GM08714 (cell line): ENCODE results near the gene LINC00237.

Experiments used
- H3K4me3 ChIP-seq: fragments of 200-500 bp; sonication (Bioruptor generic); 2 replicates; pipeline ENCODE4 v1.5.1; 2014; ENCODE audit warnings: mild to moderate bottlenecking, low read length, inconsistent platforms
- ZNF274 ChIP-seq: IDR thresholded peaks from 2 replicates; pipeline ENCODE4 v1.6.1; 2012; ENCODE audit warnings: mild to moderate bottlenecking, low read depth, low read length

LINC00237 gene

GRCh38 chr20:21133917-21134622 is 27.9 kb upstream of the LINC00237 start:
- H3K4me3 ChIP-seq: no peak overlapping the region
- no peak for TF ChIP-seq ZNF274

DNA sequence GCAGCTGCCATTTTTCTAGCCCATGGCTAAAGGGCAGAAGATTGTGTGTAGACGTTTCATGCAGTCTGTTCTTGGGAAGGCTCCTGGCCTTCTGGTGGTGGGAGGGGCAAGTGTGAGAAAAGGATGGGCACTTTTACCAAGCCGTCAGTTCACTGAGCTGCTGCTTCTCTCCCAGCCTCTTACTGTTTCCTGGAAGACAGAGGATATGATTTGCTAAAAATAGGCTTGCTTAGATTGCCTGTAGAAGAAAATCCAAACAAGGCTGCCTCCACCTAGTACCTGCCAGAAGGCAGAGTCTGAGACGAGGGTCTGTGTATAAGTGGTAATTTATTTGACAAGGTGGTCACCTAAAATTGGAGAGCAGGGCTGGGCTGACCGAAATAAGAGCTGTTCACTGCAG is 27.2 kb upstream of the LINC00237 start:
- H3K4me3 ChIP-seq: no peak overlapping the region
- no peak for TF ChIP-seq ZNF274

- no peak for TF ChIP-seq ZNF274
- H3K4me3 ChIP-seq: no peak overlapping the region
Observed at GRCh38 chr20:21129861-21130260, 23.7 kb upstream of the LINC00237 start.

- TF ChIP-seq ZNF274: no peak
- no peak overlapping the region for H3K4me3 ChIP-seq
Observed at GRCh38 chr20:21127201-21127981, 21.2 kb upstream of the LINC00237 start.

DNA sequence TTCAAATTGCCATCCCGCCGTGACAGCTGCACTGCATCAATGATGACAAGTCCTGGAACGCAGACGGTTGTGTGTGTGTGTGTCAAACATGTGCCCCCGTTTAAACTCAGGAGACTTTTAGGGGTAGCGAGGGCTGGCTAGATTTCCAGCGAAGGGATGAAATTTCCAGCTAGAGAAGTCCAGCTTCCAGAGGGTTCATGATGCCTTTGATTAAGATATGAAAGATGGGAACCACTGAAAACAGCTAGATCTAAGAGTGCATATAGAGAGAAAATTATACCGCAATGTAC is 20.4 kb upstream of the LINC00237 start:
- no peak for TF ChIP-seq ZNF274
- H3K4me3 ChIP-seq: peak overlapping the region; percentile 91

DNA sequence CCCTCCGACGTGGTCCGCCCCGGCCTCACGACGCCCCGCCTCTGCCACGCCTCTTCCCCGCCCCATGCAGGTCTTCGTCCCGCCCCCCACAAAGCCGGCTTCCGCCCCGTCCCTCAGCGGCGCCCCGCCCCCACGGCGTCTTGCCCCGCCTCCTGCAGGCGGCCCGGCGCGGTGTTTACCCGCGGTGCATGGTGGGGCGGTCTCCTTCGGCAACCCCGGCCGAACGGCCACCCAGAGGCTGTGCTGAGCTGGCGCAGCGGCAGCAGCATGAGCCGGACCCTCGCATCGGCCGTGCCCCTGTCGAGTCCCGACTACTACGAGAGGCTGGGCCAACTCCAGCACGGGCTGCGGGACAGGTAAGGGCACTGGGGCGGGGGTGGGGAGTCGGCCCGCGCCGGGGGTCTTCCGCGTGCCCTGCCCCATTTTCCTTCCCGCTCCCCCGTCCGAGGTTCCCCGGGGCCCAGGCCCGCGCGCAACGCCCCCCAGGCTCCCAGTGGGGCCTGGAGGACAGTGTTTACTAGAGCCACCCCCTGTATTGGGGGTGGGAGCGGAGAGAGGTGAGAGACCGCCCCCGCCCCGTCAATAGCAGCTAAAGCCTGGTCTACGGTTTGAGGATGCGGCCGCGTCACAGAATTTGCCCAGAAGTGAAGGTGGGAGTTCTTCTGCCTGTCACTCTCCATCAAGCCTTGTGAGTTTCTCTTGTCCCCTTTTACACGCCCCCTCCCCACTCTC is 19.9 kb upstream of the LINC00237 start, which contains the start of gene KIZ:
Gene KIZ (plus strand): TSS at position 234 of the 732 bp plus-strand sequence. CDS start 34 bp downstream, at position 268.
- H3K4me3 ChIP-seq: peak within 1 kb of the TSS; percentile 91
- TF ChIP-seq ZNF274: no peak

DNA sequence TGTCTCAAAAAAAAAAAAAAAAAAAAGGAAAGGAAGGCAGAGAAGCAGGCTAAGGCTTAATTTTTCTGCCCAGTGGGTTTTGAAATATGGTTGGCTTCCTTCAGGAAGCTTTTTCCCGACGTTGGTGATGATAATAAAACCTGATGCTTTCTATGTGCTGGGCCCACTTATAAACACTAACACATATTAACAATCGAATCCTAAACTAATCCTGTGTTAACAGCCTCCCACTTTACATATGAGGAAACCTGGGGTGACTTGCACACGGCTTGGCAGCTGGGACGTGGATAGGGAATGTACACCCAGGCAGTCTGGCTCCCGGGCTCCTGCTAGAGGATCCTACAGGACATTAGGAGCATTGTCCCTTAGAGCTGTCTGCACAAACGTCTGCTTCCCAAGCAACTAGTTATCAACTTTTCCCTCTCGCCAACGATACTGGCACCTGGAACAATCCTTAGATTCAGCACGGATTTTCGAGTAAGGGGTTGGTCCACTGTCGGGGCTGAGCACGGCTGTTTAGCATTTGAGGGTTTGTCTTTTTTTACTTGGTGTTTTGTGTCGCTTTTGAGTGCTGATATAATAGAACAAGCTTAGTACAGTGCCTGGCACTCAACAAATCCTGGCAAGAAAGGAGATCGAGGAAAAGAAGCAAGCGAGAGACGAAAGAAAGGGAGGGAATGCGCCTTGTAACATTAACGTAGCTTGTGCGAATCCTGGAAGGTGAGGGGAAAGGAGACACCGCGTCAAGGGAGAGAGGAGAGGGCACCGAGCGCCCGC is 19.1 kb upstream of the LINC00237 start:
- no peak for TF ChIP-seq ZNF274
- H3K4me3 ChIP-seq: peak overlapping the region; percentile 64

DNA sequence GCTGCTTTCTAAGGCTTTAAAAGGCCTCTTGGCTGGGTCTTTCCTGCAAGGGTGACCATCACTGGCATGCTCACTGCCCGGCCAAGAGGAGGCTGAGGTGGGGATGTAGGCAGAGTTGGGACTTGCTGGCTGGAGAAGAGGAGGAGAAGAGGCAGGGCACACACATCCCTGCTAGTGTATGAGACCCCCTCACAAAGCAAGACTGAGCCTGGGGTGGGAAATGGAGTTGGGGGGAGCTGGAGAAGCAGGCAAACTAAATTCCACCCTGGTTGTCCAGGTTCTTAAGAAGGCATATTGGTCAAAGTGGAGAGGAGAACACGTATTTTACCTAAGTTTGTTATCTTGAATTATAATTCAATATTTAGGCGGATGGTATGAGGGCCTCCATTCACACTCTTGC is 18.0 kb upstream of the LINC00237 start:
- TF ChIP-seq ZNF274: no peak
- no peak overlapping the region for H3K4me3 ChIP-seq

DNA sequence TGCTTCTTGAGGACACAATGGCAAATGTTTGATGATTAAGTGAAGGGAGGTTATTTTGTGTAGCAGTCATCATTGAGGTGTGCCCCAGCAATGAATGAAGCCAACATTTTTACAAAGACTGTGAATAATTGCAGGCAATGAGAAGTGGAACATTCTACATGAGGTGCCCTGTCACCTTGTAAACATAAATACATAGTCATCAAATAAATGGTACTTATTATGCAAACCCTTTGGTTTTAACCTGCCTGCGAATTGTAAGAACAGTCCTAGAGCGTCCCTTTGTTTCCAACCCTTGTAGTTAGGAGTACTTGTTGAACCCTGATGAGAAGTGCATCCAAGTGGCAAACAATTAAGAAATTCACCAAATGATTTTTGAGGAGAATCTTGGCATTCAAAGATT is 12.6 kb upstream of the LINC00237 start:
- TF ChIP-seq ZNF274: no peak
- no peak overlapping the region for H3K4me3 ChIP-seq

DNA sequence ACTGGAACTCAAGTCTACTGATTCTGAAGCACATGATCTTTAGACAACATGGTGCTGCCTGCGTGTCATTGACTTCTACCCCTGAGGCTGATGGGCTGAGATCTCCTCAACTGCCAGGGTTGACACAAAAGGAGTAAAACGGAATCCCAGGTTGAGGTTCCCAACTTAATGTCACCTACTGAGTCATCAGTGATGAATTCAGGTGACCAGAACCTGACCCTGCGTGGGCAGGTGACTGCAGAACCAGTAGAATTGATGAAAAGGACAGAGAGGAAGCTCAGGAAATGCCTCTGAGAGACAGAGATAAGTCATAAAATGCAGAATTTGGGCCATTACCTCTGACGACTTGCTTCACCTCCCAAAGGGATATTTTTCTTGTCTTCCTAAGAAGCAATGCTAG is 12.0 kb upstream of the LINC00237 start:
- TF ChIP-seq ZNF274: no peak
- H3K4me3 ChIP-seq: no peak overlapping the region

DNA sequence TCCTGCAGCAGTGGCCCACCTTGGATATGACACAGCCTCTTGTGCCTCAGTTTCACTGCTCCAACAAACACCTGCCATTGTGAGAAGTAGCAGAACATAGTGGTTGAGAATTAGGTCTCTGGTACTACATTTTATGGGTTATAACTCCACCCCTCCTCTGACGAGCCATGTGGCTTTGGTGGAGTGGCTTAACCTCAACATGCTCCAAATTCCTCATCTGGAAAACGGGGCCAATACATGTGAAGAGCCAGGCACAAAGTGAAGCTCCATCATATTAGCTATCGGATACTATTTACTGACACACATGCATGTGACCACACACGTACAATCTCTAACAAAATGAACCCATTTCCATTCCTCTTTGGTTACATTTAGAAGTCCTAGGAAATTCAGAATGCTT is 11.4 kb upstream of the LINC00237 start:
- no peak overlapping the region for H3K4me3 ChIP-seq
- TF ChIP-seq ZNF274: no peak

DNA sequence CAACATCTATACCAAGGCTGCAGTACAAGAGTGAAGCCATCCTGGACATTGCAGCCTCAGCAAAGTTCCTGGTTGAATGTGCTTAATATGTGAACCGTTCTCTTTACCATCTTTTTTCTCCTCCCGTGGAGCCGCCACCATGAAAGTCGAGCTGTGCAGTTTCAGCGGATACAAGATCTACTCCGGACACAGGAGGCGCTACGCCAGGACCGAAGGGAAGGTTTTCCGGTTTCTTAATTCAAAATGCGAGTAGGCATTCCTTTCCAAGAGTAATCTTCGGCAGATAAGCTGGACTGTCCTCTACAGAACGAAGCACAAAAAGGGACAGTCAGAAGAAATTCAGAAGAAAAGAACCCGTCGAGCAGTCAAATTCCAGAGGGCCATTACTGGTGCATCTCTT is 8.4 kb upstream of the LINC00237 start:
- no peak overlapping the region for H3K4me3 ChIP-seq
- no peak for TF ChIP-seq ZNF274

DNA sequence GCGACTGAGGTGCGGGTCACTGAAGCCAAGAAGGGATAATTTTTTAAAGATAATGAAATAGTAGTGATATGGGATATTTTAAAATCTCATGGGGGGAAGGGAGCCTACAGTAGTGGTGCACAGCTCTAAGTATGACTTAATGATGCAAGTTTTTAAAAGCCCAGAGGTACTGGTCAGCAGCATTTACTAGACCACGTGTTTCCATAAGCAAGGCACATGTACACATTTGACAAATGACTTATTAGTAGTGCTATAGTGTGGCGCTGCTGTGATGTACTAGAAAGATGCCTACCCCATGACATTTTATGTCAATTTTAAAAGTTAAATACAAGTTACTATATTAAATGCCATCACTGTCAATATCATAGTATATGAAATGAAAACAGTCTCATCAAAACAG is 7.5 kb upstream of the LINC00237 start:
- no peak for TF ChIP-seq ZNF274
- H3K4me3 ChIP-seq: no peak overlapping the region

DNA sequence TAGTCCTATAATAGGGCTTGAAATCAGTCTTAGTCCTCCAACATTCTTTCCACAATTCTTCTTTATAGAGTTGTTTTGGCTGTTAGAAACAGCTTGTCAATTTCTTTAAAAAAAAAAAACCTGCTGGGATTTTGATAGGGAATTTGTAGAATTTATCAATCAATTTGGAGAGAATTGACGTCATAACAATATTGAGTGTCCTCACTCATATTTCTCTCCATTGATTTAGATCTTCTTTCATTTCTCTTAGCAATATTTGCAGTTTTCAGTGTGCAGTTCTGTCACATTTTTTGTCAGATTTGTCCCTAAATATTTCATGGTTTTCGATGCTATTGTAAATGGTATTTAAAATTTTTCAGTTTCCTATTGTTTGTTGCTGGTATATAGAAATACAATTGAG is 5.3 kb upstream of the LINC00237 start:
- no peak overlapping the region for H3K4me3 ChIP-seq
- no peak for TF ChIP-seq ZNF274

DNA sequence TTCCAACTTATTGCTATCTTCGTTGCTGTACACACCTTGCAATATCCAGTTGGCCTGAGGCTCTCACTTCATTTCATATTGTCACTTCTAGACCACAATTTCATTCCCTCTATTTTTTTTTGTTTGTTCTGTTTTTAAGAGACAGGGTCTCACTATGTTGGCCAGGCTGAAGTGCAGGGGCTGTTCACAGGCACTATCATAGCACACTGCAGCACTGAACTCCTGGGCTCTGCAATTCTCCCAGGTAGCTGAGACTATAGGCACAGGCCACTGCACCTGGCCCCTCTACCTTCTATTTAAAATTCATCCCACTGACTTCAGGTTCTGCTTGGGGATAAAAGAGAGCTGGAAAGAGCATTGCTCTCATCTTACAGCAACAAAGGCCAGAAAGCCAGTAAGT is 4.7 kb upstream of the LINC00237 start:
- no peak for TF ChIP-seq ZNF274

More for the DNA sequence above, 4.7 kb upstream of the LINC00237 start:
- no peak overlapping the region for H3K4me3 ChIP-seq
